HG03097 (cell line): ENCODE measurements around the gene CHMP4A.

Source experiments
- ATAC-seq: cut with Tn5 transposase; IDR thresholded peaks from one replicate; pipeline ENCODE4 v1.9.1; 2021; ENCODE audit not compliant: unreplicated experiment, low FRiP score

Gene CHMP4A

DNA sequence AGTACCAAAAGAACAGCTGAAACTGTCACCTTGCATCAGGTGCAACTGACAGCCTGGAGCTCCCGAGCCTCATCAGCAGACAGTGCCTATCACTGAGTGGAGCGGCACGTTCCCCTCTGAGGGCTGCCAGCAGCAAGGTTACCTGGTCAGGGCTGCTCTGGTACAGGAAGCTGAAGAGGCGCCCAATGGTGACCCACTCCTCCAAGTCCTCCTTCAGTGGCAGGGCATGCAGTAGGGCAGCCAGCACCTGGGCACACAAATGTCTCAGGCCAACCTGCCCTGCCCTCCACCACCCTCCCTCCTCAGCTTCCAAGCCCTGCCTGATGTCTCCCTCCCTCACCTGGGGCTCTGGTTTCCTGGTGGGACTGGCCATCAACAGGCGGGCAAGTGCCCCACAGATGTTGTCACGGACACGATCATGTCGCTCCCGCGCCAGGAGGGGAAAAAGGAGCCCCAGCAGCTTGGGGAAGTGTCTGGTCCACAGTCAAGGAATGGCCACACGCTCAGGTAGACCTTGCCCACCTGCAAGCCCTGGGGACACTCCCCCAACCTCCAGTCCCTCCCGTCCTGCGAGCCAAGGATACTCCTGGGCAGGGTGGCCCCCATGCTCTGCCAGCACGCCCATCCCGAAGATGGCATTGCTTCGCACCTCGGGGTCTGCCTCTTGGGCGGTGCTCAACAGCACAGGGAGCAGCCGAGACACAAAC is 31.8 kb downstream of the CHMP4A start:
- no peak for ATAC-seq

DNA sequence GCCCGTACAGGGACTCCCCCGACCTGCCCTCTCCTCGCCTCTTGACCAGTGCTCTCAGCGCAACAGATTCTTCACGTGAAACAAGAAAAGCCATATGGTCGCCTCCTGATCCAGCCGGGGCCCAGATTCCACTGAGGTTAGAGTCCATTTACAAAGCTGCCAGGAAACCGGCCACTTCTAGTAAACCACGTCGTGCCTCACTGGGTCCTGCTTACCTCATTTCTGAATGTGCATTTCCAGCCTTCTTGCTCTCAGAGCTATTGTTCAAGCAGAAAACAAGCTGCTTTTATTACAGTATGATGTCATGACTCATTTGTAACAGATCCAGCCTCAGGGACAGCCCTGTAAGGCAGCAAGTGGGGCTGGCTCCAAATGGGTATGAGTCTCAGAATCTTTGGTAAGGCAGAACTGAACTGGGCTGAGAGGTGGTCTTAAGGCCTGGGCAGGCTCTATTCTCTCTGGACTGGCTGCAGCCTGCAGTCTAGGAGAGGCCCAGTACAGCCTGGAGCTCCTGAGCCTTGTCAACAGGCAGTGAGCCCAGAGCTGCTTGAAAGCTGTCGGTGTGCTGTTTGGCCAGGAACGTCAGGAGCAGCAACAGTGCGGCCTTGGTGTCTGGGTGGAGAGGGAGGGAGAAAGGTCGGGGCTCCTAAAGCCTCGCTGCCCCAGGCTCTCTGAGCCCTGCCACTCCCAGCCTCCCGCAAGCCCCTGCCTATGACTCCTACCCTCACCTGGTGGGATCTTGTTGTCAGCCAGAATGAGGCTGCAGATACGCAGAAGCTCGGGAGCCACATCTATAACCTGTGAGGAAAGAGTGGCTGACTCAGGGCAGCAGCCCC is 33.1 kb downstream of the CHMP4A start:
- ATAC-seq = no peak

DNA sequence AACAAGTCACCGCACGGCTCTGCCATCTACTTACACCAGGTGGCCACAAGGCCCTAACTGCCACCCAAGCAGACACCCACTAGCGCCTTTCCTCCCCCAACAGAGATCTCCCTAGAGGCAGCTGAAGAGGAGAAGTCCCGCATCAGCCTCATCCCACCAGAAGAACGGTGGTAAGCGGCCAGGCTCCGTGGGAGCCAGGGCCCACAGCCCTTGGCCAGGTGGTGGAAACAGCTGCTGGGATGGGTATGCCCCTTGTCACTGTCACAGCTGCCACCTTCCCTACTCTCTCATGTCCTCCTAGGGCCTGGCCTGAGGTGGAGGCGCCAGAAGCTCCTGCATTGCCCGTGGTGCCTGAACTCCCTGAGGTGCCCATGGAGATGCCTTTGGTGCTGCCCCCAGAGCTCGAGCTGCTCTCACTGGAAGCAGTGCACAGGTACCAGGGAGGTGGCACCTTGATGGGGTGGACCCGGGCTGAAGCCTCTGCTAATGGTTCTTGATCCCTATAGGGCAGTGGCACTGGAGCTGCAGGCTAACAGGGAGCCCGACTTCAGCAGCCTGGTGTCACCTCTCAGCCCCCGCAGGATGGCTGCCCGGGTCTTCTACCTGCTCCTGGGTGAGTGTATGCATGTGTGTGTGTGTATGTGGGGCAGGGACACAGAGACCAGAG is 33.9 kb downstream of the CHMP4A start:
- no peak for ATAC-seq

GRCh38 chr14:24178399-24179178 is 34.7 kb downstream of the CHMP4A start:
- no peak for ATAC-seq

DNA sequence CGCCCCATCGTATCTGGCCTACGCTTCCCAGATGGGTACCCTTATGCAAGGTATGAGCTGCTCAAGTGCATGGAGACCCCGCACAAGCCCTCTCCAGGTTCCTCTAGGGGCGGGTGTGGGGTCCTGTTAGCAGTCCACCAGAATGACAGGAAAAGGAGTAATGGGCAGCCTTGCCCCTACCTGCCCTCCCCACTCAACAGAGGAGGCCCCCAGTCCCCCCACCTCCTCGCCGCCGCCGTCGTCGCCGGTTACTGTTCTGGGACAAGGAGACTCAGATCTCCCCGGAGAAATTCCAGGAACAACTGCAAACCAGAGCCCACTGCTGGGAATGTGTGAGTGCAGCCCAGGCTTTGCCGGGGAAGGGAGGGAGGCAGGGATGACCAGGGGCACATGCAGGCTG is 35.4 kb downstream of the CHMP4A start:
- no peak for ATAC-seq

DNA sequence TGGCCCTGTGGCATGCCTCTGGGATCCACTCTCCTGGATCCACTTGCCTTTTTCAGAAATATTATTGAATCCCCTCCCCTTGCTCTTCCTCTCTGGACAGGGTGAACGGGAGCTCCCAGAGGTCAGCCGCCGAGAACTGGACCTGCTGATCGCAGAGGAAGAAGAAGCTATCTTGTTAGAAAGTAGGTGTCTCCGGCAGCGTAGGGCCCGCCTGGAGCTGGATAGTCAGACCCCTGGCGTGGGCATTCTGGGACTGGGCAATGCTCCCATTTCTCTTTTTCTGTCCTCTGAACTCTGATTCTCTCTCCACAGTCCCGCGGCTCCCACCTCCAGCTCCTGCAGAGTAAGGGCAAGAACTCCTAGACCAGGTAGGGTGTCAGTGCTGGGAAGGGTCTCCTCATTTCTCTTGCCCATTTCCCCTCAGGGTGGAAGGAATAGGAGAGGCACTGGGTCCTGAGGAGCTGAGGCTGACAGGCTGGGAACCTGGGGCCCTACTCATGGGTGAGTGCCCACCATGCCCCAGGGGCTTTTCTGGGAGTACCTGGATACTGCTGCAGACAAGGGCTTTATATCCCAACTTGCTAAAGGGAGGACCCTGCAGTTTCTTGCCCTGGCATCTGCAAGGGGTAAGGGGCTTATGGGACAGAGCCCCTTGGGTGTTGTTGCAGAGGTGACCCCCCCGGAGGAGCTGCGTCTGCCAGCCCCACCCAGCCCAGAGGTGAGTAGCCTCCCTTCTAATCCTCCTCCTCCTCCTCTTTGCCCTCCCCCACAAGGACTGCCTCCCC is 36.1 kb downstream of the CHMP4A start:
- no peak for ATAC-seq

- no peak for ATAC-seq
Measured at GRCh38 chr14:24176599-24176998, 36.7 kb downstream of the CHMP4A start.

GRCh38 chr14:24172871-24173281 is 40.4 kb downstream of the CHMP4A start:
- ATAC-seq = no peak

GRCh38 chr14:24172261-24172860 is 40.9 kb downstream of the CHMP4A start:
- no peak for ATAC-seq

DNA sequence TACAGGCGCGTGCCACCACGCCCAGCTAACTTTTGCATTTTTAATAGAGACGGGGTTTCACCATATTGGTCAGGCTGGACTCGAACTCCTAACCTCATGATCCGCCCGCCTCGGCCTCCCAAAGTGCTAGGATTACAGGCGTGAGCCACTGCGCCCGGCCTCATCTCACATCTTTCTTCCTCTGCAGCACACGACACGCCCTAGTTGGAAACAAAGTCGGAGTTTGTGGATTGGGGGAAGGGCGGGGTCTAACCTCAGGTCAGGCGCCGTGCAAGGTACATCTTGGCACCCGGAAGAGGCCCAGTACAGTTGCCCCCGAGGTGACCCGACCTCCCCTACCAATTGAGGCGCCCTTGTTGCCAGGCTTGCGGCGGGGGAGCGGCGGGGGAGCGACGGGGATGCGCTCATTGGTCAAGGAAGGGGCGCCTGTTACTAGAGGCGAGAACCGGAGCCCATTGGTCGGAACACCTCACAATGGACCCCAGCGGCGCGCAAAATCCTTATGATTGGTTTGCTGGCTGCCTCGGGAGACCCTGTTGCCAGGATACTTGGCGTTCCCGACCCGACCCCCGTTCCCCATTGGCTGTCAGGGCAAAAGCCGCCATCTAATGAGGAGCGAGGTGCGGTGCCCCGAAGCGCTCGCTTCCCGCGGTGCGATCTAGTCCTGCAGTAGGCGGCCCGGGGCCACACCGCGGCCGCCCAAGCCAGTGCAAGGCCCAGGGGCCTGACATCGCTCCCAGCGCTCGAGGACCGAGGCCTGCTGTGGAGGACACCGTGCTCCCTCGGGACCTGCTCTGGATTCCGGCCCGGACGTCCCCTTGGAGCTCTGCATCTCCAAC is 41.6 kb downstream of the CHMP4A start, which contains the start of gene REC8:
TSS of gene REC8 (plus strand) at position 659 of the 839 bp plus-strand sequence. CDS start 473 bp downstream, outside the sequence.
- peak; percentile 72 for ATAC-seq

- no peak for ATAC-seq
Measured at GRCh38 chr14:24167469-24168114, 45.7 kb downstream of the CHMP4A start.

DNA sequence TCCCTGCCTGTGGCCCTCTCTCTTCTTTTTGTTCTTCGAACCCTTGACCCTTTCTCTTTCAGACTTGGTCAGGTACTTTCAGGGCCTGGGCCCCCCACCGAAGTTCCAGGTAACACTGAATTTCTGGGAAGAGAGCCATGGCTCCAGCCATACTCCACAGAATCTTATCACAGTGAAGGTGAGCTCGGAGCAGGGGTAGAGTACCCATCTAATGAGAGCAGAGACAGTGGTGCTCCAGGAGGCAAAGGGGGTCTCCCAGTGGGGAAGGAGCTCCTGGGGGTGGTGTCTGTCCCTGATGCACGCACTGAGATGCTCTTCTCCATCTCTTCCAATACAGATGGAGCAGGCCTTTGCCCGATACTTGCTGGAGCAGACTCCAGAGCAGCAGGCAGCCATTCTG is 47.5 kb downstream of the CHMP4A start:
- ATAC-seq = no peak

DNA sequence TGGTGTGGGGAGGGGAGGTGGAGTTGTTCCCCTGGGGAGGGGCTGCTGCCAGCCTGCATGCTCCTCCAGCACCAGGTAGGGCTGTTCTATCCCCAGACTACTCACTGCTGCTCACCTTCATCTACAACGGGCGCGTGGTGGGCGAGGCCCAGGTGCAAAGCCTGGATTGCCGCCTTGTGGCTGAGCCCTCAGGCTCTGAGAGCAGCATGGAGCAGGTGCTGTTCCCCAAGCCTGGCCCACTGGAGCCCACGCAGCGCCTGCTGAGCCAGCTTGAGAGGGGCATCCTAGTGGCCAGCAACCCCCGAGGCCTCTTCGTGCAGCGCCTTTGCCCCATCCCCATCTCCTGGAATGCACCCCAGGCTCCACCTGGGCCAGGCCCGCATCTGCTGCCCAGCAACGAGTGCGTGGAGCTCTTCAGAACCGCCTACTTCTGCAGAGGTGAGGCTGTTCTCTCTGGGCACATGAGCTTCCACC is 48.7 kb downstream of the CHMP4A start:
- ATAC-seq = no peak

DNA sequence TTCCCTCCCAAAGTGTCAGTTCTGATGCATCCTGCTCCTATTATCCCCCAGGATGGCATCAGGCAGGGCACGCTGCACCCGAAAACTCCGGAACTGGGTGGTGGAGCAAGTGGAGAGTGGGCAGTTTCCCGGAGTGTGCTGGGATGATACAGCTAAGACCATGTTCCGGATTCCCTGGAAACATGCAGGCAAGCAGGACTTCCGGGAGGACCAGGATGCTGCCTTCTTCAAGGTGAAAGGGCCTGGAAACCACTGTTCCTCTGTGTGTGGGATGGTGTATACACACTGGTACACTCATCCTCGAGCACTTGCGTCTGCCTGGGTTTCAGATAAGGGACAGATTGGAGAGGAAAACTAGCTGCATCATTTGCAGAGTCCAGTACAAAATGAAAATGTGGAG is 51.2 kb downstream of the CHMP4A start:
- no peak for ATAC-seq

- peak; percentile 70 for ATAC-seq
Measured at GRCh38 chr14:24160850-24161804, 52.2 kb downstream of the CHMP4A start, which contains the start of gene IRF9. Gene IRF9 (plus strand): TSS chr14:24161265. CDS start chr14:24162145, 880 bp downstream.

DNA sequence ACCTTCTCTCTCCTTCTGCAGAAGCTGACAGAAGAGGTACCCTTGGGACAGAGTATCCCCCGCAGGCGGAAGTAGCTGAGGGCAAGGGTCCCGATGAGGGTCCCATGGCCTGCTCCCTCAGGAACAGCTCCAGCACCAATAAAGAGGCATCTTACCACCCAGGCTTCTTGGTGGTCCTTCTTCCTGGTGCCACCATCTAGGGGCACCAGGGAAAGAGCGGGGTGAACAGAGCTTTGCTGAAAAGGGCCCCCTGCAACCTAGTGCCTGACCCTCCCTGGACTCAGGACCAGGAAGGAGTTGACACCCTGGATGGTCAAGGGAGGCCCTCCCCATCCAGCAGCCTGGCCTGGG is 52.8 kb downstream of the CHMP4A start:
- peak; percentile 19 for ATAC-seq
